Hypothalamus (tissue), 51 donors: ENCODE data around the gene ADGRL3.

ENCODE experiments used
- DNase-seq, 51 donors: peaks; one replicate each; lab custom pipeline; 2025; lab: John Stamatoyannopoulos, UW

ADGRL3 gene

DNA sequence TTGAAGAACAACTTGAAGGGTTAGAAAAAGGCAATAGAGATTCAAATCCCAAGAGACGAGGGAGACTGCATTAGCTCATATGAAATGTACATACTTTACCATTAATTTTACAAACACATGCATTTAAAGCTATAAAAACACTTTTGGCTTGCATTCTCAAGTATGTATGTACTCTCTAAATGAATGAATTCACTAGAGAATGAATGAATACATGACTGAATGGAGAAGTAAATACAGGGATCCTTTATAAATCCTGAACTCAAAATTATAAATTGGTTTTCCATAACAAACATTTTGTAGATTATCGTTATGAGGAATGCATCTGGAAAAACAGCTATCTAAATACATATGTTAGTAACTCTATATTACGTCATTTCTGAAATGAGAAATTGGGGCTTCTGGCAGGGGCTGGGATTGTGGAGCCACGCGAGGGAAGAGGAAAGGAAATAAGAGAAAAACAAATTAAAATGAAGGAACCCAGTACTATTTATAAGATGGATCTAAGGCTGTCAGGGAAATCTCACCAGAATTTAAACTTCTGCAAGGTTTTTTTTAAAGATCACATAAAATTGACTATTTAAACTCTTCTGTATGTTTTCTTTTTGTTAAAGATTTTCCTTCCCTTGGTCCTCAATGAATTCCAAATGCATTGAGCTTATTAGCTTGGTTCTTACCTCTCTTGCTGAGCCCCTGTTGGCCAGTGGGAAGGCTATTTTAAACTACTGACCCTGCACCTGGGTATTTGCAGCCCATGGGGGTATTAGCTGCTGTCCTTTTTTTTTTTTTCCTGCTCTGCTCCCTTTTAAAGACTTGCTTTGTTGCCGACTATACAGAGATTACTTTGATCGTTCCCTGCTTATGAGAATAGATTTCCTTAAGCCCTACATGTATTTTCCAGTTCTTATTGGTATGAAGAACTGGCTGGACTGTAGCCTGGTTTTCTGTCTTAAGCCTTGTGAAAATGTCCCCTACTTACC lies 207.8 kb downstream of the ADGRL3 start:
- DNase-seq, result no peak

- DNase-seq, result no peak
These were observed 208.7 kb downstream of the ADGRL3 start for GRCh38 chr4:61408861-61409260.

GRCh38 chr4:61411241-61411640 lies 211.1 kb downstream of the ADGRL3 start:
- DNase-seq, result no peak

DNA sequence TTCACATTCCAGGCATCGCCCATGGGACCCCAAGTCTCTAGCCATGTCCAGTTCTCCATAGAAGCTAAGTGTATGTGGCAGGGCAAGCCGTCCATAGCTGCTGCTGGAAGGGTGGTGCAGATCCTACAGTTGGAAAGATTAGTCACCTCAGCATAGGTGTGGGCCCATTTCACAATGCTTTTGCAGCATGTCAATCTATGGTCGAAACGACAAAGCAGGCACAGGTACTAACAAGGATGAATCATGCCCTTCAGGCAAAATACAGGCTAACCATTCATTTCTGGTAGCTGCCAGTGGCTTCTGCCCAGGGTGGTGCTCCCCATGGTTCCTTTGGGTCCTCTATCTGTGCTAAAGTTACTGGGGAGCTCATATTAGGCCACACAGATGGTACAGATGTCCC lies 225.2 kb downstream of the ADGRL3 start:
- no peak for DNase-seq

DNA sequence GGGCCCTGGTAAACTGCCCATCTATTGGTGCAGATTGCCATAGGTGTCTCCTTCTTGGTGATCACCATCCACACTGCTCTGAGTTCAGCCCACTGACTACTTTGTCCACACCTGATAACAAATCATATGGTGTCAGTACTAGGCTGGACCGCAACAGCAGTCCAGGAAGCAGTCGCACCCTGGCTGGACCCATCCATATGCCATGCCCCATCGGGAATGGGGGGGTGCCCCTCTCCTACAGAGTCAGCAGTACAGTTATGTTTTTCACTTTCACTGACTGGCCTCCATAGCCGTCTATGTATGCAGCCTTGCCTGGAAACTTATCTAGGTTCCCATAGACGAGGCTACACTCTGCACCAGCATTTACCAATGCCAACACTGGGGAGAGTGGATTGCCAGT lies 226.1 kb downstream of the ADGRL3 start:
- DNase-seq, result no peak

DNA sequence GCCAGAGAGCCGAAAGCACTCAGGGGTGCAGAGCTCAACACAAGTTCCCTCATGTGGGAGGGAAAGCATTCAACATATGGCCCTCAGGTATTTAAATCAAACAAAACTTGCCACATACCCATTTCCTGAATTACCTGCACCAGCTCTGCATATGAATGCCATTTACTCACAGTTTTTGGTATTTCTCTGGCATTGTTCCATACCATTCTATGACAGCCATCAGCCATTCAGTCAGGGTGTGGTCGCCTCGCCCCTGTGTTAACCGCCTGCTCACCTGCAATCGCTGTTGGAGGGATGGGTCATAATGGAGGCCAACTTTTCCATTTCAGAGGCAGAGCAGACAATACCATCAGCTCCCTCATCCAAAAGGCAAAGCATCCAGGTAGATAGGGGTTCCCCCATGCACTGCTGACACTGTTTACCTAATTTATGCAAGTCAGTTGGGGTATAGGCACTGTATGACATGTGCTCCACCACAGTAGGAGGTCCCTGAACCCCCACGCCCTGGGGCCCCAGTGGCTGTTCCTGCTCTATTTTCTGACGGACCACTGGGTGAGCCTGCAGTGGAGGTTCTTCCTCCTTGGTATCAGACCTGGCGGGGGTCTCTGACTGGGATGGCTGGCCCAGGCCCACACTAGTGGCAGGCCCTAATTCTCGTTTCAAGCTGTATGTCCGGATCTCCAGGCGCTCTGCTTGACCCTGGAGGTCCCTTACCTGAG lies 227.1 kb downstream of the ADGRL3 start:
- DNase-seq, result no peak

DNA sequence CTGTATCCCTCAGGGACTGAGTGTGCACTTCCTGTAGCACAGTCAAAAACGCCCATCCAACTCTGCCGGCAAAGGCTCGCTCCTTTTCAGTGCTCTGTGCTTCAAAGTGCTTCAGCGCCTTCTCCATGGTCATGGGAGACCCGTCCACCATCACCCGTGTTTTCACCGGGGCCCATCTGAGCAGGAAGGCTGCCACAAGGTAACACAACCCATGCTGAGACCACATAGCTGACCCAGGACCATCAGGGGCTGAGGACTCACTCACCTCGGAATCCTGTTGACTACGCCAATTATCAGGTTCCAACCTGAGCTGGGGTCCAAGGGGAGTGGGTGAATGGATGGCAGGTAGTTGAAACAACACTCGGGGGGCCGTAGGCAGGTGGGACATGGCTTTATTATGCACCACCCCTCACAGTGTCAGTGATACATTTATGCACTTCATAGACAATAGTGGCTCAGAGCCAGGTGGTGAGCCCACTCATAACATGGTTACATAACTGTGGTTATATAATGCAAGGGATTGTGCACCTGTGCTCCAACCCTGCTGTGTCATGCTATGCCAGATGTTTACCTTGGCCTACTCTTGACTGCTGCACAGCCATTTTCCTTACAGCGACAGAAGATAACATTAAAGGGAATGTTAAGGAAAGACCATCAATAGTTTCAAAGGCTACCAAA lies 227.8 kb downstream of the ADGRL3 start:
- no peak for DNase-seq

- DNase-seq, result no peak
These were observed 228.8 kb downstream of the ADGRL3 start for GRCh38 chr4:61428950-61429349.

DNA sequence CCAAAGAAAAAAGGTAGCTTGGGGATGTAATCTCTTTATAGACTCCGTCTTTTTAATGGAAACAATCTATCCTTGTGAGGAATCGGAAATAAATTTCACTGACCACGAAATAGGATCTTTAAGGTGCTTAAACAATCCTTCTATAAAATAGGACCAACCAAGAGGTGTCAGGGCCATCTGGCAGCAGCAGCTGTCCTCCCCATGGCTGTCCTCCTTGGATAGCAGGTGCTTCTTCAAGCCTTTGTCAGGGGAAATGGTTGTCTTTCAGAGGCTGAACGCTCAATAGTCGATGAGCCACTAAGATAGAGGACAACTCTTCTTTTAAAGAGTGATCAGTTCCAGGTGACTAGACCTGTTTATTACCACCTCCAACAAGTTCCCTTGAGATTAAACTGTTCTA lies 231.0 kb downstream of the ADGRL3 start:
- no peak for DNase-seq

DNA sequence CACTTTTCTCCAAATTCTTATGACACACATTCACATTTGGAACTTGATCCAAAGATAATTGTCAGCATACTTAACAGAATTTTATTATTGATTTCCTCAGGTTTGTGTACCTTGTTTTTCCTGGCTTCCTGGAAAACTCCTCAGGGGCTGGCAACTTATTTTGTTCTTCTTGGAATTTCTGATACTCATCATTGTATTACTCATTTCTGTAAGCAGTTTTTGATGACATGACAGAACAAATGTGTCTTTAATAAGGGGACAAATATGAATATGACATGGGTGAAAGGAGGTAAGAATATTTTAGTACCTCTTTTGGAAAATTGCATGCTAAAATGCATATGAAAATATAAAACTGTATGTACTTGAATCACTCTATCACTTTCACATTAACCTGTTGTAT lies 237.8 kb downstream of the ADGRL3 start:
- no peak for DNase-seq

DNA sequence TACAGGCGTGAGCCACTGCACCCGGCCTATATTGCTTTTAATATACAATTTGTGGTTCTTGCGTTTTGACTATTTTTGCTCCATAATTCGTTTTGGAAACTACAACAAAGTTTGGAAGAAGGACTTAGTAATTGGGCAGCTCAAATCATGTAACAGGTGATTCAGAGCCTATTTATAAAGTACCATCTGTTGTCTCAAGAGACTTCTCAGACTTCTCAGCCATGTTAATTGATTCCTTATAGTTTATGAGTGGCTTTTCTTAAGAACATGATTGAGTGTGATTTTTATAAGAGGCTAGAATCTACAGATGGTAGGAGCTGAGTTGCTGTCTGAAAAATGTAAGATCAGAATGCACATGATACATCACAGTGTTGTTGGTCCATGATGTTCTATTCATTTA lies 240.2 kb downstream of the ADGRL3 start:
- DNase-seq, result no peak

DNA sequence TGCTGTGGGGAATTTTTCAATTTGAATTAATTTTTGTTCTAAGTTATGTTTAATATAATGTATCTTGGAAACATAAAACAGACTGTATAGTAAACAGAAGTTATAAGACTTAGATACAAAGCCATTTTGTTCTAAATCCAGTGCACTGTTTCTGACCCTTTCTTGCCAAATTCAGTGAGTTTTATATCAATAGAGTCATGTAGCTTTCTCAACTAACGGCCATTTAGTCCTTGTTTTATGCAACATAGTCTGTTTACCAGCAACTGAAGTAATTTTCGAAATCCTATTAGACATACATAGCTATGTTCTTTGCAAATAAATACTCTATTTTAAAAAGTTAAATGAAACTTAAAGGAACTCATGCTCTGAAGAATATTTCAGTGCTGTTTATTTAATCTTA lies 242.8 kb downstream of the ADGRL3 start:
- no peak for DNase-seq

DNA sequence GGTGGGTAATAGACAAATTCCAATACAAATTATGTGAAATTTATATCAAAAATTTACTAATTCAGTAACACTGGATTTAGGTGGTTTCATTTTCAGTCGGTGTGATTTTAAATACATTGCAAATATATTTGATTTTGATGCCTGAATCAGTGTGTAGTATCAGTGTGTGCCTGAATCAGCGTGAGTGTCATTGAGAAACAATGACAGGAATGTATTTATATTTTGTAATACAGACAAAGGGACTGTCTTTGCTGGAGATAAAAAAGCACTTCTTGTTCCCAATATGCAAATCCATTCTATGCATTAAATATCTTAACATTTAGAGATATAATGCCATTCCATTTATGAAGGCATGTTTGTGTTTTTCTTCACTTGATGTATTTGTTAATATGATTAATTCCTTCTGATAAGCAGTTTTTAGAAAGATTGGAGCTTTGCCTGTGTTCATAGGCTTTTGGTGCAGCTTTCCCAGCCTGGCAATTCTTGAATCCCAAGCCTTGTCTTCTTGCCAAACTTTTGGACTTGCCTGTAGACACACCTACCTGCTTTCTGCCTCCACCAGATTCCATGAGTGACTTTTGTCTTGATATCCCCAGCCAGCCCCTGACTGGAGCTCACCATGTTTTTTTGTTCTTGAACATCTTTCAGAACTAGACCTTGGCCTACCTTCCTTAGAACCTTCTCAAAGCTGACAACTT lies 243.8 kb downstream of the ADGRL3 start:
- DNase-seq, result no peak

GRCh38 chr4:61445374-61446063 lies 245.4 kb downstream of the ADGRL3 start:
- no peak for DNase-seq

DNA sequence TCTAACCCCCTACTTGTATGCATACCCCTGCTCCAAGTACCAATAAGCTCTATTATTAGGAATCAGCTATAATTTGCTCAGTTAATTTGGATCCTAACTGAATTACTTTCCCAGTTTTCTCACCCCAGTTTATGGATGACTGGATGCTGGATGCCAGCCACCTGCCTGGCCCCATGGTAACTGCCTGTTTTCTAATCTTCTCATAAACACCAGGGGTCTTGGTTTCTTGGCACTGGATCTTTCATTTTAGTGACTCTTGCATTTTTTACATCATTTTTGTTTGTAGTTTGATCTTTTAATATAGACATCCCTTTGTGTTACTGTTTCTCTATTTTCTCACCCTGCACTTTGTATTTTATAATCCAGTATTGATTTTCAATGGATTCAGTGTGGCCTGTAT lies 246.8 kb downstream of the ADGRL3 start:
- no peak for DNase-seq

- no peak for DNase-seq
These were observed 247.8 kb downstream of the ADGRL3 start for GRCh38 chr4:61447918-61448317.

DNA sequence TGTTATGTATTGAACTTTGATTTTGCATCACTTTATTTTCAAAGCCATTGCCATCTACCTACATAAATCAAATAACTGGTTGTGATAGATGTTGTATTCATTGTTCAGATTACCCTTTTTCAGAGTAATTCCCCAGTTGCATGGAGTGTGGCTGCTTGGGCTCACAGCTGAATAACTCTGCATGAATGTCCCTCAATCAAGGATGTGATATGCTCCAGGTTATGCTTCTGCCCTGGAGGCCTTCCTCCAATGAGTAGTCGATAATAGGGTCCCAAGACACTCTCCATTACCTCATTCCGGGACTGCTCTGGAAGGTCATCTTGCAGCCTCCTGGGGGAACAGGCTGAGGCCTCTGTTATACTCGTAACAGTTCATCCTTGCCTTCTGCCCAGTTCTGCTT lies 251.8 kb downstream of the ADGRL3 start:
- no peak for DNase-seq

GRCh38 chr4:61461956-61462355 lies 261.8 kb downstream of the ADGRL3 start:
- no peak for DNase-seq

DNA sequence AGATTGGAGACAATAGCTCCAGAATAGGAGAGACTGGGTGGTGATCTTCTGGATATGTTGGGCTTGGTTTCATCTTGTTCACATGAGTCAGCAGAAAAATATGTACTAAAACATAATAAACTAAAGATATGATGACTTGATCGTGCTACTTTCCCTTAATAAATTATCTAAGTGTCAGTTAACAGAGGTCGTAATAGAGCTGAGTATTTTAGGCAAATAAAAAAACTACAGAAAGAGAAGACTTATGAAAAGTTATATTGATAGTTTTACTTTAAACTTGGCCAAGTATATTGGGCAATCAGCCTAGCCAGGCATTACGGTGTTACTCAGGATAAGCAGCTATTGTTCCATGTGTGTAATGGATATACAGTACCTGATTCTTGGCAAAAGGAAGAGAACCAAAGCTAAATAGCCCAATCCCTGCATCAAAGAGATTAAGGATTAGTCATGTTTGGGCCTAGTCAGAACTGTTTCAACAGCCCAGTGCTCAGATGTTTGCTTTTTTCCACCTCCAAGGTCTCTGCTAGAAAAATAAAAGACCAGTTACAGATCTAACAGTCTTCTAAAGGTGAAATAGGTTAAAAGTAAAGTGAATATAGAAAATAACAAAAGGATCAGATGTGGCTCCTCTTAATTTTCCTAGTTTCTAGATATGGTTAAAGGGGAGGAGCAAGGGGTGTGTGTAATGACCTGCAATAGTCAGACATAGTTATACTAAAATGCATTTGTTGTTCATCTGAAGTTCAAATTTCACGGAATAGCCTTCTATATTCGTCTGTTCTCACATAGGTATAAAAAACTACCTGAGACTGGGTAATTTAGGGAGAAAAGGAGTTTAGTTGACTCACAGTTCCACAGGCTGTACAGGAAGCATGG lies 262.6 kb downstream of the ADGRL3 start:
- no peak for DNase-seq
